Choroid plexus epithelial cell (primary cell): Measurements from ENCODE around the gene GNRH2.
"Not testable (repeated sequence)": the region's sequence is repeated elsewhere in the genome, so short reads cannot be mapped to it uniquely, and the experiment has no call there.

Source experiments
- DNase-seq: peaks from one replicate; pipeline ENCODE4 v3.0.0-alpha.2; 2010; ENCODE audit warnings: low read depth
- H3K4me3 ChIP-seq: 2 replicates; pipeline ENCODE4 v1.5.1; 2011; ENCODE audit warnings: low read depth, mild to moderate bottlenecking, control low read depth, low read length, moderate library complexity
- TF ChIP-seq, protein P1 (sequence below): conservative IDR thresholded peaks from 2 replicates; pipeline ENCODE4 v1.5.1; 2011; ENCODE audit warnings: low read depth, mild to moderate bottlenecking, control low read depth, inconsistent platforms, low read length, moderate library complexity

GNRH2 gene

DNA sequence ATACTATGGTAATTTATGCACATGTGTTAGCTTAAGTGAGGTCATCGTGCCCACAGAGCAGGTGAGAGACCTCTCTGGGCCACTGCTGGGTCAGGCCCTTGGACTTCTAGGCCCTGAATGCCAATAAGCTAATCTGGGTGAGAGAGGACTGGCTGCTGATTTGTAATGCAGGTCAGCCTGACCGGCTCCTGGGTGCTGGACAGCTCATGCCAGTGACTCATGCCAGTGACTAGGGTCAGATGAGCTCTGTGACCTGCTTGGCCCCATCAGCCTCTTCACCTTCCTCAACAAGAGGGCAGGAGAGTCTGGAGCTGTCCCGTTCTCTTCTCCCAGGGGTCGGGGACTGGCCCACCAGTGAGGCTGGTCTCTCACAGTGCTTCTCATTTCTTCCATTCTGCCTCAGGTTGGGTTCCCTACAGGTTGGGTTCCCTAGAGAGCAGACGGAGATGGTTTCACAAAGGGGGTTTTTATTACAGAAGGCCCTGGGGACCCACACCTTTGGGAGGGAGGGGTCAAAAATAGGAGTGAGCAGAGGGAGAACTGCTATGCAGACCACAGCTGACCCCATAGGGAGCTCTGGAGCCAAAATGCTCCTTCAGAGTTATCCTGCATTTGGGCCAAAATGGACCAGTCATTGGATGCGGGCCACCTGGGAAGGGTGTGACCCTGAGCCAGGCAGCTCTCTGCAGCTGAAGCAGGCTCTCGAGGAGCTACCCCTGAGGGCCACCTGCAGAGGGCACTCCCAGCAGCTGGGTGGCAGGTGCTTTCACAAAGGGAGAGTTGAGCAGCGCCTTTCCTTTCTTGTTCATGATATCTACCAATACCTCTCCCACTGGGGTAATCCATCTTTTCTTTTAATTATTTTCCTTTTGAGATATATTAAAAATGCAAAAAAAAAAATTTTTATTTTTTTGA is 25.8 kb downstream of the GNRH2 start:
- H3K4me3 ChIP-seq: no peak overlapping the region
- TF ChIP-seq, protein P1, sequence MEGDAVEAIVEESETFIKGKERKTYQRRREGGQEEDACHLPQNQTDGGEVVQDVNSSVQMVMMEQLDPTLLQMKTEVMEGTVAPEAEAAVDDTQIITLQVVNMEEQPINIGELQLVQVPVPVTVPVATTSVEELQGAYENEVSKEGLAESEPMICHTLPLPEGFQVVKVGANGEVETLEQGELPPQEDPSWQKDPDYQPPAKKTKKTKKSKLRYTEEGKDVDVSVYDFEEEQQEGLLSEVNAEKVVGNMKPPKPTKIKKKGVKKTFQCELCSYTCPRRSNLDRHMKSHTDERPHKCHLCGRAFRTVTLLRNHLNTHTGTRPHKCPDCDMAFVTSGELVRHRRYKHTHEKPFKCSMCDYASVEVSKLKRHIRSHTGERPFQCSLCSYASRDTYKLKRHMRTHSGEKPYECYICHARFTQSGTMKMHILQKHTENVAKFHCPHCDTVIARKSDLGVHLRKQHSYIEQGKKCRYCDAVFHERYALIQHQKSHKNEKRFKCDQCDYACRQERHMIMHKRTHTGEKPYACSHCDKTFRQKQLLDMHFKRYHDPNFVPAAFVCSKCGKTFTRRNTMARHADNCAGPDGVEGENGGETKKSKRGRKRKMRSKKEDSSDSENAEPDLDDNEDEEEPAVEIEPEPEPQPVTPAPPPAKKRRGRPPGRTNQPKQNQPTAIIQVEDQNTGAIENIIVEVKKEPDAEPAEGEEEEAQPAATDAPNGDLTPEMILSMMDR: no peak
- DNase-seq: no peak

DNA sequence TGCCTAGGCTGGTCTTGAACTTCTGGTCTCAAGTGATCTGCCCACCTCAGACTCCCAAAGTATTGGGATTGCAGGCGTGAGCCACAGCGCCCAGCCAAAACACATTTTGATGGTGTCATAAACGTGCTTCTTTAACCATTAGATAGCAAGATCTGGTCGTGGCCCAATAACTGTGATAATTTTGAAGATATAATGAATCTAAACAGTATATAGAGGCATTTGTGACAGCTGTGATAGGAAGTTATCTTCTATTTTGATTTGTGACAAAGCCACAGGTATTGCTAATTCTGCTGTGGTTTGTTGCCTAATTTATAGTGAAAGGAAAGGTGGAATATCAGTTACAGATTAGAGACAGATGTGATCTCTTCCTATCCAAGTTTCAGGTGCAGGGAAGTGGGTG is 27.3 kb downstream of the GNRH2 start:
- DNase-seq: no peak
- H3K4me3 ChIP-seq: no peak overlapping the region
- TF ChIP-seq, protein P1: no peak

DNA sequence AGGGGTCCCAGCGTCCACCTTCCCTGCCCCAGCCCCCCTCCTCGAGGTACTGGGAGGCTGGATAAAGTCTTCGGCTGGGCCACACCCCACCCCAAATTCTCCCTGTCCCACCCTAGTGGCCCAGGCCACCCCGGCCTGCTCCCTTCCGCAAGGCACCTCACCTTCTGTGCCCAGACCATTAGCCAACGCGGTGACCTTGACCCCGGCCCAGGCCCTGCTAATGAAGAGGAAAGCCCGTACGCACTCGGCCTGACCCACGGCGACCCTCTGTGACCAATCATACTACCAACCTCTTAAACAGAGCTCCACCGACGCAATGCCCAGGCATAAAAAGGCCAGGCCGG is 27.8 kb downstream of the GNRH2 start:
- H3K4me3 ChIP-seq: no peak overlapping the region
- no peak for DNase-seq
- TF ChIP-seq, protein P1: no peak

DNA sequence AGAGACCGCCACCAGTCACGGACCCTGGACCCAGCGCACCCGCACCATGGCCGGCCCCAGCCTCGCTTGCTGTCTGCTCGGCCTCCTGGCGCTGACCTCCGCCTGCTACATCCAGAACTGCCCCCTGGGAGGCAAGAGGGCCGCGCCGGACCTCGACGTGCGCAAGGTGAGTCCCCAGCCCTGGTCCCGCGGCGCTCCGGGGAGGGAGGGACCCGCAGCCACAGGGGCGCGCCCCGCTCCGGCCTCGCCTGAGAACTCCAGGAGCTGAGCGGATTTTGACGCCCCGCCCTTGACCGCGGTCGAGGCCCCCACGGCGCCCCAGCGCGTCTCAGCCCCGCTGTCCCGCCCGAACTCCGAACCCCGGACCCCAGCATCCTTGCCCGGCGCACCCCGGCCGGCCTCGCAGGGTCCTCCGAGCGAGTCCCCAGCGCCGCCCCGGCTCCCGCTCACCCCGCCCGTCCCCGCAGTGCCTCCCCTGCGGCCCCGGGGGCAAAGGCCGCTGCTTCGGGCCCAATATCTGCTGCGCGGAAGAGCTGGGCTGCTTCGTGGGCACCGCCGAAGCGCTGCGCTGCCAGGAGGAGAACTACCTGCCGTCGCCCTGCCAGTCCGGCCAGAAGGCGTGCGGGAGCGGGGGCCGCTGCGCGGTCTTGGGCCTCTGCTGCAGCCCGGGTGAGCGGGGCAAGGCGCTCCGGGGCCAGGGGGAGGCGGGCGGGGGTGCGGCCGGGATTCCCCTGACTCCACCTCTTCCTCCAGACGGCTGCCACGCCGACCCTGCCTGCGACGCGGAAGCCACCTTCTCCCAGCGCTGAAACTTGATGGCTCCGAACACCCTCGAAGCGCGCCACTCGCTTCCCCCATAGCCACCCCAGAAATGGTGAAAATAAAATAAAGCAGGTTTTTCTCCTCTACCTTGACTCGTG is 28.4 kb downstream of the GNRH2 start, which contains the start of gene OXT:
Gene OXT (plus strand): TSS at position 11 of the 920 bp plus-strand sequence. CDS start 36 bp downstream, at position 47.
- TF ChIP-seq, protein P1: no peak
- DNase-seq: no peak
- H3K4me3 ChIP-seq: peak within 1 kb of the TSS; percentile 39

DNA sequence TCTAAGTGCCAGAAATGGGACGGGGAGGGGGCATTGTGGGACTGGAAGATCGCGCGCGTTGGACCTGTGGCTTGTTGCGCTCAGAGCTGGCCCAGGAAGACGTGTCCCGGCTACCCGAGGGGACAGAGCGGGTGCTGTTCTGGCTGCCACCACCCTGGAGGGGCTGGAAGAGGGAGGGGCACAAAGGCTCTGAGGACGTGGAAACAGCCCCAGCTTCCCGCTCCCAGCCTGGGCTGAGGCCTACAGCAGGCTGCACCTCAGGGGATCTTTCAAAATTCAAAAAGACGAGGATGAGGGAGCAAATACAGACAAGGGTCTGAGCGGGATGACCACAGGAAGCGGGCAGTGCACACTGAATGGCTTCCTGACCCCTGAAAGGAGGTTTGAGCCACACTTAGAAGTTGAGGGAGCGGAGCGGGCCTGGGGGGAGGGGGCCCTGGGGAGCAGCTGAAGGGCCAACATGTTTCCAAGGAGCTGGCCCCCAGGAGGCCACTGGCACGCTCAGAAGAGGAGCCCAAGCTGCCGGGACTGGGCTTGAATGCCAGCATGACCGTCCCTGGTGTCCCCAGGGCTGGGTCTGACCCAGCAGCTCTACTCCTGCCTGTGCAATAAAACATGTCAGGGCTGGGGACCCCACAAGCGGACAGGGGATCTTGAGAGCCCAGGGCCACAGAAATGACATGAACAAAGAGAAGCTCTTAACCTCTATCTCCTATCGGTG is 29.3 kb downstream of the GNRH2 start:
- TF ChIP-seq, protein P1: no peak
- H3K4me3 ChIP-seq: no peak overlapping the region

DNA sequence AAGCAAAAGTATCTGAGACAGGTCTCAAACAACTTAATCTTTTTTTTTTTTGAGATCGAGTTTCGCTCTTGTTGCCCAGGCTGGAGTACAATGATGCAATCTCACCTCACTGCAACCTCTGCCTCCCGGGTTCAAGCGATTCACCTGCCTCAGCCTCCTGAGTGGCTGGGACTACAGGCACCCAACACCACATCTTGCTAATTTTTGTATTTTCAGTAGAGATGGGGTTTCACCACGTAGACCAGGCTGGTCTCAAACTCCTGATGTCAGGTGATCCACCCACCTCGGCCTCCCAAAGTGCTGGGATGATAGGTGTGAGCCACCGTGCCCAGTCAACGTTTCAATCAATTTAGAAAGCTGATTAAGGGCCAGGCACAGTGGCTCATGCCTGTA is 29.8 kb downstream of the GNRH2 start:
- DNase-seq: not testable (repeated sequence)

More for the DNA sequence above, 29.3 kb downstream of the GNRH2 start:
- no peak for DNase-seq

DNA sequence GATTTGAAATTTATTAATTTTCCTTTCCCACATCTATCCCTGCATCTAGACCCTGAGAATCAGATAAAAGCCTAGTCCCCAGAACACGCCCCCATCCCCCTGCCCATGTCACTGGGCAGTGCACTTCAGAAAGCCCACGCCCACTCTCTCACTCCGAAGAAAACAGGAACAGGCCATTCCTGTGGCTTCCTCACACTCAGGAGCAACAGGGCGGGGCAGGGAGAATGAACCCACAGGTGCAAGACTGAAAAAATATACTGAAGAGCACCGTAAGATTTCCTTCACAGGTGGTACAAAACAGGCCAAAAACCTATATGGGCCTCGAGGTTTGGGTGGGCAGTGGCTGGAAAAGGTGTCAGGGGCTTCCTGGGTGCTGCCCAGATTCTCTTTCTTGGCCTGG is 31.4 kb downstream of the GNRH2 start:
- H3K4me3 ChIP-seq: no peak overlapping the region
- DNase-seq: no peak
- TF ChIP-seq, protein P1: no peak

More for the DNA sequence above, 29.8 kb downstream of the GNRH2 start:
- not testable (repeated sequence) for H3K4me3 ChIP-seq

DNA sequence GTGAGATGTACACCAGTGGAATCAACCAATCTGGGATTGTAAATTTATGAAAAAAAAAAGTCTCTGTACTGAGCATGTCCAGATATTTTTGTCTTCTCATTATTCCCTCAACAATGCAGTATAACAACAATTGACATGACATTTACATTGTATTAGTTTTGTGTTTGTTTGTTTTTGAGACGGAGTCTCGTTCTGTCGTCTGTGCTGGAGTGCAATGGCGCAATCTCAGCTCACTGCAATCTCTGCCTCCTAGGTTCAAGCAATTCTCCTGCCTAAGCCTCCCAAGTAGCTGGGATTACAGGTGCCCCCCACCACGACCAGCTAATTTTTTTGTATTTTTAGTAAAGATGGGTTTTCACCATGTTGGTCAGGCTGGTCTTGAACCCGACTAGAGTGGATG is 31.9 kb downstream of the GNRH2 start:
- DNase-seq, H3K4me3 ChIP-seq: not testable (repeated sequence)
